HG03432 (cell line): ENCODE data around the gene LINC00237.

Experiments used
- ATAC-seq: cut with Tn5 transposase; IDR thresholded peaks from one replicate; pipeline ENCODE4 v1.9.1; 2021; ENCODE audit warnings: mild to moderate bottlenecking, moderate library complexity; ENCODE audit not compliant: unreplicated experiment

Gene LINC00237

DNA sequence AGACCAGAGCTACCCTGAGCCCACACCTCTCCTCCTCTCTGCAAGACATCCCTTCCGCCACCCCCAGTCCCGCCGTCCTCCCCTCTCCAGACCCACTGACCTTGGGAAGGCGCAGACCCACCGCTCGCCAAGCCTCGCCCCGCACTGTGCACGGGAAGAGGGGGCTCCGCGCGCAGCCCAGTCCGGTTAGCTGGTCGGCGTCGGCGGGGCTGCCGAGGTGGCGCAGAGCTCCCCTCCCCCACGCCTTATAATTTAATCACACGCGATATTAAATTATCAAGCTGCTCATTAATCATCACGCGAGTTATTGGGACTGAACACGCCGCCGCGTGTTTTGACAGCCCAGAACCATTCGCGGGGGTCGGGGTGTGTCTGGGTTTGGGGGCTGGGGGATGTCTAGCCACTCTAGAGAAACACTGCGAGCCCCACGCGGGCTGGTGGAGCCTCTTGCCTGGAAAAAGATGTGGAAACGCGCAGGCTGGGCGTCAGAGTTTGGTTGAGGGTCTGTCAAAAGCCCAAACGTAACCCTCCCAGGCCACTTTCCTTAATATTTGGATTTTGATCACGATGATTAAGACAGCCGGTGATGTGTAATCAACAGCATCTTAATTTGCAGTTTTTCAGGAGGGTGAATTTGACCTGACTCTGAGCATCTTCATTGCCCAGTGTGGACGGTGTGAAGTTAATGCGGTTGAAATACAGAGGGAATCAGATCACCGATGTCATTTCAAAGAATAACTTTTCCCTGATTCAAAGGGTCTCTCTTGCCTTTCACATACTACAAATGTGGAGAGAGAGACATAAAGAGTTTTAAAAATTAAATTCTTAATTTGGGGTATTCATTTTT lies at the start of gene LINC00237:
TSS of gene LINC00237 (minus strand) at position 188 of the 847 bp plus-strand sequence.
- no peak for ATAC-seq

DNA sequence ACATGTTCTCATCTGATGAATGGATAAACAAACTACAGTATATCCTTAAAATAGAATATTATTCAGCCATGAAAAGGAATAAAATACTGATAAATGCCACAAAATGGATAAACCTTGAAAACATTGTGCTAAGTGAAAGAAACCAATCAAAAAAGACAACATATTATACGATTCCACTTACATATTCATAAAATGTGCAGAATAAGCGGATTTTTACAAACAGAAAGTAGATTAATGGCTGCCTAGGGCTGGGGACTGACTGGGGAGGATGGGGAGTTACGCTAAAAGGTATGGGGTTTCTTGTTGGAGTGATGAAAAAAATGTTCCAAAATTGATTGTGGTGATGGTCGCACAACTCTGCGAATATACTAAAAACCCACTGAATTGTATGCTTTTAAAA lies 49.1 kb upstream of the LINC00237 start:
- ATAC-seq, result no peak

DNA sequence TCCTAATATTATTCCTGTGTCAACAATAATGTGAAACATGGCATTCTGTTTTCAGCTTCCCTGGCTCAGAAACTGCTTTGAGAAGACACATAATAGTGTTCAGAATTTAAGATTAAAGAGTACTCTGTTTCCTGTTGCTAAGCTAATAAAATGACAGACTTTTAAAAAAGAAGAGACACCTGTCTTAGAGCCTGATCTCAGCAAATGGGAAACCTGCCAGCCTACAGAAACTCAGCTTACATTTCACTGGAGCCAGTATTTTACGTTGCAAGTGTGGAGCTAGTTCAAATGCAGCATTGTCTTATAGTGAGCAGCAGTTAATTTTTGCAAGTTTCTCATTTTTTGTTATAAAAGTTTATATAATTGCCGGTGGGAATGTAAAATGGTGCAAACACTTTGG lies 48.5 kb upstream of the LINC00237 start:
- no peak for ATAC-seq

DNA sequence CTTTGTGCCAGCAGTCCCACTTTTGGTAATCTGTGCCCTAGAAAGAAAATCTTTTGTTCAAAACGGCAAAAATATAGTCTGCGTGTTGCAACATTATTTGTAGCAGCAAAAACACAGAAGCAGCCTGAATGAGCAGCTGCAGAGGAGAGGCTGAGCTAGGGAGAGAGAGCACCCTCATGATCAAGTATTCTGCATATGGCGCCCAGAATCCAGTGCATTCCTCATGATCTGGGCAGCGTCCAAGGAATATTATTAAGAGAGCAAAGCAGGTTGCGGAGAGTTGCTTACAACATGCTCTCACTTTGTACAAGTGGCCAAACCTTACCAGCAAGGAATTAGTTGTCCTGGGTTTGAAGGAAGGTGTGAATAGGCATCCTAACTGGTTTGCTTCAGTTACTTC lies 45.6 kb upstream of the LINC00237 start:
- ATAC-seq, result no peak

DNA sequence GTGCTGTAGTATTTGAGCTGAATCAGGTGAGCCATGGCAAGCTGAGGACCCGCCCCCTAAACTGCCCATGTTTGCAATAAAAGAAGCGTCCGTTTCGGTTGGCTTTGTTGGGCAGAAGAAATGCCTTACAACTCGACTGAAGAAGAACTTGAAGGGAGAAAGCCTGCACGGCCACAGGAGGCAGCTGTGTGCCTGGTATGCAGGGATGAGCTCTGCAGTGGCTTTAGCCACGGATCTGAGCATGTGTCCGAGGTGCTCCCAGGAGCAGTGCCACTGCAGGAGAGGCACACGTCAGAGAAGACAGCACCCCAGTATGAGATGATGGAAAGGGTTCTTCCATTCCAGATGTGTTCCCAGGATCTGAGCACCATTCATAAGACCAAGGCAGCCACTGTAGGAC lies 43.2 kb upstream of the LINC00237 start:
- no peak for ATAC-seq

DNA sequence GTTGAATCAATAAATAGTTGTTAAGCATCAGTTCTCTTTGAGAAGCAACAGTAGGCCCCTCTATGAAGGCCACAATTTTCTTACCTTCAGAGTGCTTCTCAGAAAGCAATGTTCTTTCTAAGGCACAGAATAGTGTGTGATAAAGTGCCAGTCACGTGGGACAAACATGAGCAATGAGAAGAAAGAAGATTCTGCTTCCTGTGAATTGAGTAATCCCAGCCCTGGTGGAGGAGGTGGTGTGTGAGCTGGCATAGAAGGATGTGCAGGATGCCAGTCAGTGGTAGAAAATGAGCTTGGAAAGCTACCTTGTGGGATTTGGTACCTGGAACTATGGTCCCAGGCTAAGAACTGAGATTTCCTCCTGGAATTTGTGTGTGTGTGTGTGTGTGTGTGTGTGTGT lies 41.4 kb upstream of the LINC00237 start:
- ATAC-seq, result no peak

DNA sequence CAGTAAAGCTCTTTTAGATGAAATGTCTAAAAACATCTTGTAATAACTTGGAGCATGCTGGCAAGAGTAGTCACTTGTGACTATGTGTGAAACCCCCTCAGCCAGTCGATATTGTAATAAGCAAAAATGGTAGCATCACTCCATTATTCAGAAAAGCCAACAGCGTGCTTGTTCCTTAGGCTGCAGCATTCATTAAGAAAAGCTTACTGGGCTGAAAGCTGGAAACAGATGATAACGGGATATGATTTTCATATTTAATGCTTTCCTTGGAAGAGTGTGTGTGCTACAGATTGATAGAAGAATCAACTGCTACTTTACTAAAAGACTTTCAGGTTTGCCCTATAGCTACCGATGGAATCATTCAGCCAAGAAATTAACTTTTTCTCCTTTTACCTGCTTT lies 40.1 kb upstream of the LINC00237 start:
- ATAC-seq, result no peak

DNA sequence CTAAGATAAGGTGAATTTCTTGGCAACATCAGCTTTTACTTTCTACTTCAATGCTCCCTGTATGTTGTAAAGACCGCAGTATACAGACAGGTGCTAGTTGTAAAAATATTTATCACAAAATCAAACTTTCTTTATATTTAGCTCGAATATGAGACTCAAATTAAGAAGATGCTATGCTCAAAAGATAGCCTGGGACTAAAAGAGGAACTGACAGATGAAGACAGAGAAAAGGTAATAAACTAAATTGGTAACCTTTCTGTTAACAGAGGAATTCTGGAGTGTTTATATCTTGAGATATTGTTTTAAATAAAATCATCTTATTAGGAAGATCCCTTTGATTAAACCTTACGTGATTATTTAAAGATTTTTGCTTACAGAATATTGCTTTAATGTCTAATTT lies 39.3 kb upstream of the LINC00237 start:
- no peak for ATAC-seq

DNA sequence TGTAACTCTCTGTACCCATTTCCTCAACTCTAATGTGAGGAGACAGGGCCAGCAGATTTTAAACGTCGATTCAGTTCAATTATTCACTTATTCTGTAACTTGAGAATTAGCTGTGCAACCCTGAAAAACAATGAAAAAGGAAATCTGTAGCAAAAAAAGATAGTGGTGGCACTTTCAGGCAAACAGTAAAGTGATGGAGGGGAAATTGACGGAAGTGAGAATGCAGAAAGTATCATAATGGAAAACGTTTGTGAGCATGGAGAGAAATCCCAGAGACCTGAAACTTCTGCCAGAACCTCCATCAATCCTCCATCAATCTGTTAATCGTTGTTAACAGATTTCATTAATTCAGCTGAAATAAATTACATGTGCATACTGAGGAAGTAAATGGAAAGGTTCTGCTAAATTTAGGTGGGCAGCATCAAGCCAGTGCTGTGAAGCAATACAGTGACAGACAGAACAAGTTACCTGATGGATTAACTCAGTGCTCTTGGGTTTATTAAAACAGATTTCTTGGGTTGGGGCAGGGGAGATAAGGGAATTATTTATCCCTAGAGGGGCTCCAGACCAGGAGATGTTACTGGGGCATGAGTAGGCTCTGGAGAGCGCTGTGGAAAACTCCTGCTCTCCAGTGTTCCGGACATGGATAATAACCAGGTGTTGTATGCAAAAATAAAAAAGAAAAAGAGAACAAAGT lies 37.2 kb upstream of the LINC00237 start:
- no peak for ATAC-seq

DNA sequence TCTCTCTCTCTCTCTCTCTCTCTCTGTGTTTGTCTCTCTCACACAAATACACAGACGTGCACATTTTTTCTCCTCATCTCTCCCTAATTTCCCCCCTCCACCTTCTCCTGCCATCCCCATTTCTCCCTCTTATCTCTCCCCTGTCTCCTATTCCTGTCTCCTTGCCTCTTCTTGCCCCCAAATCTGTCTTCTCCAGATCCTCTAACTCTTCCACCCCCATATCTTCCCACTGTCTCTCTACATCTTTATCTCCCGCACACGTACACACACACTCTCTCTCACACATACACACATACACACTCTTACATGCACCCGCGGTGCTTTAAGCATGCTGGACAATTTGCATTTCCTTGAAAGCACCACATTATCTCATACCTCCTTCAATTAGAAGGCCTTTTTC lies 35.7 kb upstream of the LINC00237 start:
- ATAC-seq, result no peak

DNA sequence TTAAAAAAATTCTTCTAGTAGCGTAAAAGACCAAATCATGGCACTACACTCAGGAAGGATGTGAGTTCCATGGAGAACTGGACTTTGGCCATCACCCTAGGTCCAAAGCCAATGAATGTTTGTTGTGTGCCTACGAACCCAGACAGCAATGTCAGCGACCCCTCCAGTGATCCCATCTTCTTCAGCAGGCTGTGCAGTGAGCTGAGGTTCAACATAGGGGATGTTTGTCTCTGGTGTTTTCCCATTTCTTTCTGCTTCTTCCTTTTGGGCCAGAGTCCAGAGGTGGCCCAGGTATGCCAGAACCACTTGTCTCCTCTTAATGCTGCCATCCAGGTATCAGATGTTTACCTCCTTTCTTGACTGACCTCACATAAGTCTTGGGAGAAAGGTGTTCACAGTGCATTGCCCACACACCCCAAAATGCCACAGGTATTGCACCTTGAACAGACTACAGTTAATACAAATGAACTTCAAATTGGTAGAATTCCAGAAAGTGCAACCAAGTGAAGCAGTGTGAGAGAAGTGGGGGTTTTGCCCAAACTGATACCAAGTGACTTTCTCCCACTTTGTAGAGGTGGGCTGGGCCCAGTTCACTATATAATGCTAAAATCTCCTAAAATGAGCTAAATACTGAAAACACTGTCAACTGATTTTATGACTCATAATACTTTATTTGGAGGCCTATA lies 33.9 kb upstream of the LINC00237 start:
- ATAC-seq, result no peak

DNA sequence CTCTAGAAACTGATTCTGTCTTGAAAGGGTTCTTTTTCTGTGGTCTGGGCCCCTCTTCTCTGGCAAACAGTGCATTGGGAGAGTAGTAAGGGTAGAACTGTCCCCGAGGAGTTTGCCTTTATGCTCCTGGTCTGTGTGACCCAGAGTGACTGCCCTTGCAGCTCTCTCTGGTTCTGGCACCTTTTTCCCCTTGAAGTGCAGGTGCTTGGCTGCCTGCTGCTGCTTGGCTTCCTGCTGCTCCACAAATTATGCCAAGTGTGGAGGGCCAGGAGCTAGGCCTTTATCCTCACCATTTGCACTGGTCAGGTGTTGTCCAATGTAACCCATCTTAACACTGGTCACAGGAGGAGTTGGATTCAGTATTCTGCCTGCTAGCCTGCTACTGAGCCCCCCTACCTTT lies 30.9 kb upstream of the LINC00237 start:
- ATAC-seq, result no peak

DNA sequence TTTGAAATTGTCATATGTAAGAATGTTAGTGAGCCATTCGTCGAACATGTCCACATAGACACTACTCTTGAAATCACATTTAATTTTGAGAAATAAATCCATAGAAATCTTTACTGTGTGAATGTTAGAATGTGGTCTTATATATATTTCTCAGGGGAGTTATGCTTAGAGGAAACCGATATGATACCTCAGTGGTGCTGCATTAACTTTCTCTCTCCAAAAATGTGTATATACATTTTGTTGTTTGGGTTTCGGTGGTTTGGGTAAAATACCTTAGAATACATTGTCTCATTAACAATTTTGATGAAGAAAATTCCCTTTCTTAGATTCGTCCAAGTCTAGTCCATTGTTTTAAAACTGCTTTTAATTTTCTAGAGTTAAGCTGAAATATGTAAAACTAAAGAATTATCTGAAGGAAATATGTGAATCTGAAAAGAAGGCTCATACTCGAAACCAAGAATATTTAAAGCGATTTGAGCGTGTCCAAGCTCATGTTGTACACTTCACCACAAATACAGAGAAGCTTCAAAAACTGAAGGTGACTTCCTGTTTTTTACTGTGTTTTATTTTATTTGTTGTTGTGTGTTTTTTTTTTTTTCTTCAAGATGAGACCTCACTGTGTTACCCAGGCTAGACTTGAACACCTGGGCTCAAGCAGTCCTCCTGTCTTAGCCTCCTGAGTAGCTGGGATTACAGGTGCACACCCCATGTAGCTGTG lies 30.0 kb upstream of the LINC00237 start:
- peak; percentile 42 for ATAC-seq

DNA sequence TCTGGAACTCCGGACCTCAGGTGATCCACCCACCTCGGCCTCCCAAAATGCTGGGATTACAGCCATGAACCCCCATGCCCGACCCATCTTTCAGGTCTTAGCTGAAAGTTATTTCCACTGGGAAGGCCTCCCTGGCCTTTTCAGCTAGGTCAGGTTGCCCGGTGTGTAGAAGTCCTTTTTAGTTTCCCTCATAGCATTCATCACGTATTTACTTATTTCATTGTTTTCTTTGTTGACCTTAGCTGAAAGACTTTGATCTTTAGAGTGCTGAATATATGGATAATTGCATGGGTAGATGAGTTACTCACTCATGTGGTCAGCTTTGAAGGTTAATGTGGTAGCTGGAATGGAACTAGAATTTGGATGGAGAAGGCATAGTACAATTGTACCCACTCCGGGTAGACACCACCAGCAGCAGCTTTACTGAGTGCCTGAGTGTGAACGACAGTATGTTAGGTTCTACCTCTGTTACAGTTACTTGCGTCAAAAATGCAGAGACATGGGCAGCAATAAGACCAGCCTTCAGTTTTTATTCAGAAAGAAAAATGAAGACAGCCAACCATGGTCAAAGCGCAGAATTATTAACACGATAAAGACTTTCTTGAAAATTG lies 28.8 kb upstream of the LINC00237 start:
- no peak for ATAC-seq

DNA sequence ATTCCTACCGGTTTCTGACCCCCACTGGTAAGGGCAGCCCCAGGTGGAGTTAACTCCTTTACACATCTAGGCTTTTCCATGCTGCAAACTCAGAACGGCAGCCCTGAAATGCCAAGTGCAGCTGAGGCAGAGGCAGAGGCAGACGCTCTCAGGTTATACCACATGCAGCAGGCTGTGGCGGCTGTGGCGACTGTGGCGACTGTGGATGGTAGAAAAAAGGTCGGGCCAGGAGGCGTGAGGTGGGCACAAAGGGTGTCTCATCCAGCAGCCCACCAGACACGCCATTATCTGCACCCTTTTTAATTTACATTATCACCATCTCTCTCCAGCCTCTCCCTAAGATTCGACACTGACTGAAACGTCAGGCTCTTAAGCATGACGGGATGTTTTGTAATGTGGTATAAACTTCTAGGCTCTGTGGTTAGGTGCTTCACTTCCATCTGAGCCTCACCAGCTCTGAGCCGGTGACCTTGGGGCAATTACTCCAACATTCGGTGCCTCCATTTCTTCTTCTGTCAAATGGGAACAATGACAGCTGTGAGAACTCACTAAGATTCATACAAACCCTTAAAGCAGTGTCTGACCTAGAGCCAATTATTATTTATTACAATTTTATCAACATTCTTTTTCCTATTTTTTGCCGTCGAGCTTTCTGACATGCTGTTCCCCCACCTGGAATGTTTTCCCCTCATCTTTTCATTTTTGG lies 27.9 kb upstream of the LINC00237 start:
- no peak for ATAC-seq

DNA sequence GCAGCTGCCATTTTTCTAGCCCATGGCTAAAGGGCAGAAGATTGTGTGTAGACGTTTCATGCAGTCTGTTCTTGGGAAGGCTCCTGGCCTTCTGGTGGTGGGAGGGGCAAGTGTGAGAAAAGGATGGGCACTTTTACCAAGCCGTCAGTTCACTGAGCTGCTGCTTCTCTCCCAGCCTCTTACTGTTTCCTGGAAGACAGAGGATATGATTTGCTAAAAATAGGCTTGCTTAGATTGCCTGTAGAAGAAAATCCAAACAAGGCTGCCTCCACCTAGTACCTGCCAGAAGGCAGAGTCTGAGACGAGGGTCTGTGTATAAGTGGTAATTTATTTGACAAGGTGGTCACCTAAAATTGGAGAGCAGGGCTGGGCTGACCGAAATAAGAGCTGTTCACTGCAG lies 27.2 kb upstream of the LINC00237 start:
- no peak for ATAC-seq

DNA sequence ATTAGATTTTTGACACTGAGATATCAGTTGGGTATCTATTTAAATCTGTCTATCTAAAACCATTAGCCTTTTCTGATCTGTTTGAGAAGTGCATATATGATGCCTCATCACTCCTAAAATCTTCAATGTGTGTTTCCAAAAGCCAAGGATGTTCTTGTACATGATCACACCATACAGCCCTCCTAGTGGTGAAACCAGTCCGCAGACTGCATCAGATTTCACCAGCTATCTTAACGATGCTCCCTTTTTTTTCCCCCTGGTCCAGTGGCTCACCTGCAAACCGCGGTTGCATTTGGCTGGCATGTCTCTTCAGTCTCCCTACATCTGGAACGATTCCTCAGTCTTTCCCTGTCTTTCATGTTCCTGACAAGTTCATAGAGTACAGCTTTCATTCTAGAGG lies 23.7 kb upstream of the LINC00237 start:
- no peak for ATAC-seq

DNA sequence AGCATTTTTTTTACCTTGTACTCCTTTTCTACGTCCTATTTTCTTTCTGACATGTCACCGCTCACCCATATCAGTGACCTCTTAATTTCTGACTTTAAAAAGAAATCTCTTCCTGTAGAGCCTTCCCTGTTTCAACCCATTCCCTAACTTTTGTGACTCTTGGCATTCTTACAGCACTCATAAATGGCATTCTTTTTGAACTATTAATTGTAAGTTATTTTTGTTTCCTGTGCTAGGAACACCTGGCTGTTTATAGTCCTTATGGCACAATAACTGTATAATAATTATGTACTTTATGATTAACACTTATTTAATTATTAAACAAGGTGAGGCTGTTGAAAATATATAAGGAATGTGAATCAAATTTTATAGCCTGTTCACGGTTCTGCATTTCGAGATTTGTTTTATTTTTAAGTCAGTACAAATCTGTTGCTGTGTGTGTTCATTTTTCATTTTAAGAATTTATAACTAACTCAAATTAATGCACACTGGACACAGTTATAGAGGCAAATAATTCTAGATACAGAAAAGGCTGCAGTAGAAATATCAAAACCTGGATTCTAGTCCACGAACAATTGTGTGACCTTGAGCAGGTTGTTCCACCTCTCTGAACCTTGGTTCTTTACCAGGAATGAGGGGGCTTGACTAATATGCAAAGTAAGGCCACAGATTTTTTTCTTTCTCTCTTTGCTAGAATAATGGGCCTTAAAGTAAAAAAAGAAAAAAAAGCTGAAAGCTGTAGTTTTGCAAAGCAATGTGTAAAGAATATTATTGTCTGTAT lies 21.2 kb upstream of the LINC00237 start:
- ATAC-seq, result no peak

DNA sequence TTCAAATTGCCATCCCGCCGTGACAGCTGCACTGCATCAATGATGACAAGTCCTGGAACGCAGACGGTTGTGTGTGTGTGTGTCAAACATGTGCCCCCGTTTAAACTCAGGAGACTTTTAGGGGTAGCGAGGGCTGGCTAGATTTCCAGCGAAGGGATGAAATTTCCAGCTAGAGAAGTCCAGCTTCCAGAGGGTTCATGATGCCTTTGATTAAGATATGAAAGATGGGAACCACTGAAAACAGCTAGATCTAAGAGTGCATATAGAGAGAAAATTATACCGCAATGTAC lies 20.4 kb upstream of the LINC00237 start:
- no peak for ATAC-seq
